ENCODE data around the gene C9orf85.

- TF ChIP-seq, protein P1, sequence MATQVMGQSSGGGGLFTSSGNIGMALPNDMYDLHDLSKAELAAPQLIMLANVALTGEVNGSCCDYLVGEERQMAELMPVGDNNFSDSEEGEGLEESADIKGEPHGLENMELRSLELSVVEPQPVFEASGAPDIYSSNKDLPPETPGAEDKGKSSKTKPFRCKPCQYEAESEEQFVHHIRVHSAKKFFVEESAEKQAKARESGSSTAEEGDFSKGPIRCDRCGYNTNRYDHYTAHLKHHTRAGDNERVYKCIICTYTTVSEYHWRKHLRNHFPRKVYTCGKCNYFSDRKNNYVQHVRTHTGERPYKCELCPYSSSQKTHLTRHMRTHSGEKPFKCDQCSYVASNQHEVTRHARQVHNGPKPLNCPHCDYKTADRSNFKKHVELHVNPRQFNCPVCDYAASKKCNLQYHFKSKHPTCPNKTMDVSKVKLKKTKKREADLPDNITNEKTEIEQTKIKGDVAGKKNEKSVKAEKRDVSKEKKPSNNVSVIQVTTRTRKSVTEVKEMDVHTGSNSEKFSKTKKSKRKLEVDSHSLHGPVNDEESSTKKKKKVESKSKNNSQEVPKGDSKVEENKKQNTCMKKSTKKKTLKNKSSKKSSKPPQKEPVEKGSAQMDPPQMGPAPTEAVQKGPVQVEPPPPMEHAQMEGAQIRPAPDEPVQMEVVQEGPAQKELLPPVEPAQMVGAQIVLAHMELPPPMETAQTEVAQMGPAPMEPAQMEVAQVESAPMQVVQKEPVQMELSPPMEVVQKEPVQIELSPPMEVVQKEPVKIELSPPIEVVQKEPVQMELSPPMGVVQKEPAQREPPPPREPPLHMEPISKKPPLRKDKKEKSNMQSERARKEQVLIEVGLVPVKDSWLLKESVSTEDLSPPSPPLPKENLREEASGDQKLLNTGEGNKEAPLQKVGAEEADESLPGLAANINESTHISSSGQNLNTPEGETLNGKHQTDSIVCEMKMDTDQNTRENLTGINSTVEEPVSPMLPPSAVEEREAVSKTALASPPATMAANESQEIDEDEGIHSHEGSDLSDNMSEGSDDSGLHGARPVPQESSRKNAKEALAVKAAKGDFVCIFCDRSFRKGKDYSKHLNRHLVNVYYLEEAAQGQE (IDR thresholded peaks at IDR 0.05; ENCODE audit: low read depth, low read length): no peak
- no peak for TF ChIP-seq POLR2A (IDR thresholded peaks at IDR 0.05; ENCODE audit: low read depth, low read length)
Observed at GRCh38 chr9:71929223-71929622, 17.8 kb downstream of the C9orf85 start.
